Vagina (tissue), 2 donors: Measurements from ENCODE around the gene MTNR1B.

ENCODE experiments used
- CTCF ChIP-seq, 3 experiments: fragments of 450-650 bp in 2 of 3; fragments of 200-600 bp in 1 of 3; sonication (generic) in 1 of 3; IDR thresholded peaks; one replicate each; pipeline ENCODE4 v1.5.1; 2017 to 2019; ENCODE audit warnings: antibody characterized with exemption in 3 of 3, mild to moderate bottlenecking in 2 of 3, moderate library complexity in 2 of 3
- POLR2A ChIP-seq, 2 donors: fragments of 450-650 bp; IDR thresholded peaks; one replicate each; pipeline ENCODE4 v1.6.1; 2017; ENCODE audit warnings: antibody characterized with exemption in 2 of 2, mild to moderate bottlenecking in 2 of 2, moderate library complexity in 2 of 2
- POLR2AphosphoS5 ChIP-seq, 2 donors: sonication (generic); formaldehyde crosslinking; IDR thresholded peaks; one replicate each; pipeline ENCODE4 v1.9.0; 2017; ENCODE audit warnings: antibody characterized with exemption in 2 of 2, mild to moderate bottlenecking in 2 of 2, low read depth in 1 of 2; ENCODE audit not compliant: insufficient read depth in 1 of 2

- TF ChIP-seq POLR2AphosphoS5 (IDR thresholded peaks at IDR 0.05; ENCODE audit: insufficient read depth in 1 of 2, low read depth in 1 of 2) (no peak), CTCF (IDR thresholded peaks at IDR 0.05) (no peak), POLR2A (IDR thresholded peaks at IDR 0.05) (no peak)
Observed at GRCh38 chr11:92979176-92979575, 9.7 kb downstream of the MTNR1B start.
